ENCODE results near the gene PCP4L1. TPM values are rescaled to one million over a fixed set of nuclear protein-coding genes. Genes with fewer than 3 reads are reported as not detected.
A peak's percentile ranks its signal among the peaks of the same experiment; 100 is the strongest.
"Not testable (repeated sequence)": the region's sequence is repeated elsewhere in the genome, so short reads cannot be mapped to it uniquely, and the experiment has no call there.

PCP4L1 gene
- total RNA-seq = under 1 TPM; 0.34 to 0.62 TPM
- long read RNA-seq = 0 reads

GRCh38 chr1:161258439-161259344, at the start of gene PCP4L1:
PCP4L1 (plus strand) TSS chr1:161258745; CDS start chr1:161258975, 230 bp downstream.
- peak; percentile 86 to 94 for ATAC-seq

GRCh38 chr1:161209790-161210409, 48.6 kb upstream of the PCP4L1 start:
- intact Hi-C loops (cut with DNase I) = loop anchor here in 1 of 2 donors (2.0 kb wide), 1 partner anchor 15 kb away; no protein-coding TSS in a partner anchor
- DNase-seq = peak; percentile 85
- peak; percentile 63 to 75 for ATAC-seq

More at GRCh38 chr1:161258439-161259344, at the start of gene PCP4L1:
- intact Hi-C loops (cut with DNase I) = no loop called here
- DNase-seq = peak; percentile 40

DNA sequence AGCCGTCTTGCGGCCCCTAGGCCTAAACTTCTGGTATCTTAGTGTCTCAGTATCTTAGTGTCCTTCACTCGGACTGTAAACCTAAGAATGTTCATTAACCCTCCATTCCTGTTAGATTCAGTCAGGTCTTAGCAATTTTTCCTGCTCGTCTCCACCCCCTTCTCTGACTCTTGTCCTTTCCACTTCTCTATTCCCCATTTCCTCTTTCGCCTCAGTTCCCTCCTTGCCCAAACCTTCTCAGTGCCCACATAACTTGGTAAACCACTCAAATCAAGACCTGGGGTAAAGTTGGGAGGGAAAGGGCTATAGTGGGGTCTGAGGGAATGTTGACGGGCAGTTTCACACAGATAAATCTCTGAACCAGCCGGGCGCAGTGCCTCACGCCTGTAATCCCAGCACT, 44.2 kb upstream of the PCP4L1 start:
- peak in 1 of 2 donors; percentile 3 for ATAC-seq
- DNase-seq = no peak
- intact Hi-C loops (cut with DNase I) = no loop called here

GRCh38 chr1:161215076-161215475, 43.5 kb upstream of the PCP4L1 start, which contains the start of gene FCER1G:
FCER1G (plus strand) TSS chr1:161215295; CDS start chr1:161215322, 27 bp downstream.
- DNase-seq (peak; percentile 68), ATAC-seq (peak; percentile 43 to 68)
- intact Hi-C loops (cut with DNase I) = no loop called here

DNA sequence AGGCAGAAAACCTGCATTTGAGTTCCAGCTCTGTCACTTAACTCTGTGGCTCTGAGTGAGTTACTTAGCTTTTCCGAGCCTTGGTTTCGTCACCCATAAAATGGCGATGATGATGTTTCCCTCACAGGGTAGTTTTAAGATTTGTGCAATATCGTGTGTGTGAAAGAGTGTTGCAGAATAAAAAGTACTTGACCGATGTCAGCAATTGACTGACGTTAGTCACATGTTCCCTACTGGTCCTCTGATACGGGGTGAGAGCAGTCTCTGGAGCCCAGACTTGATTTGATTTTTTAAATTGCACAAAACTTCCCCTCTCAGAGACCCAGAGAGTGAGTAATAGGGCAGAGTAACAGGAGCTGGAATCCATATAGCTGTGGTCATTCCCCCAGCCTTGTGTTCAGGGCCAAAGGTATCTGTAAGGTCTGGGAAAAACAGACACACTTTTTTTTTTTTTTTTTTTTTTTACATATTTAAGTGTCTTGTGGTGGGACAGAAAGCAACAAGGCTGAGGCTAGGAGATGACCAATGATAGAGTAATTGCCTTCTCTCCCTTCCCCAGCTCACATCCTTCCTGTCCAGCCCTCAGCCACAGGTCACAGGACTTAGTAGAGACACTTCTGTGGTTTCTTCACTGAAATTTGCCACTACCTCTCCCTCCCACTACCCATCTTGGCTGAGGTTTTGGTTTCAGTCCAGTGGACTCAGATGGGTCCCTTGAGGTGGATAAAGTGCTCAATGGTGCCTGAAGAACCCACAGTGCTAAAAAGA, 41.4 kb upstream of the PCP4L1 start:
- intact Hi-C loops (cut with DNase I) = no loop called here
- ATAC-seq (peak; percentile 58 to 78), DNase-seq (peak; percentile 36)

DNA sequence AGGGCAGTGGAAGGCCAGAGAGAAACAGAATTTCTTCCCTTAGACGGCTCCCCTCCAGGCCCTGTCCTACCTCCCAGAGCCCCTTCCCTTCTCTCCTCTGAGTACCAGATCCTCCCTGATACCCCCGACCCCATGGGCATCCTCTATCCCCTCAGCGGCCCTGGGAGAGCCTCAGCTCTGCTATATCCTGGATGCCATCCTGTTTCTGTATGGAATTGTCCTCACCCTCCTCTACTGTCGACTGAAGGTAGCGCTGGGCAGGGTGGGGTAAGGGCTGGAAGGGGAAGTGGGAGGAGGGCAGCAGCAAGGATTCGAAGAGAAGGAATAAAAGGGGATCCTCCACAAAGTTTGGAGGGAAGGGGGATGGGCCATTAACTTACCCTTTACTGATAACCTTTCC, 40.7 kb upstream of the PCP4L1 start:
- DNase-seq (no peak), ATAC-seq (peak in 1 of 2 donors; percentile 8)
- intact Hi-C loops (cut with DNase I) = no loop called here

GRCh38 chr1:161218301-161219077, 40.1 kb upstream of the PCP4L1 start:
- ATAC-seq = no peak
- no peak for DNase-seq
- intact Hi-C loops (cut with DNase I) = no loop called here

GRCh38 chr1:161219078-161219892, 39.3 kb upstream of the PCP4L1 start:
- ATAC-seq (no peak), DNase-seq (no peak)
- intact Hi-C loops (cut with DNase I) = no loop called here

DNA sequence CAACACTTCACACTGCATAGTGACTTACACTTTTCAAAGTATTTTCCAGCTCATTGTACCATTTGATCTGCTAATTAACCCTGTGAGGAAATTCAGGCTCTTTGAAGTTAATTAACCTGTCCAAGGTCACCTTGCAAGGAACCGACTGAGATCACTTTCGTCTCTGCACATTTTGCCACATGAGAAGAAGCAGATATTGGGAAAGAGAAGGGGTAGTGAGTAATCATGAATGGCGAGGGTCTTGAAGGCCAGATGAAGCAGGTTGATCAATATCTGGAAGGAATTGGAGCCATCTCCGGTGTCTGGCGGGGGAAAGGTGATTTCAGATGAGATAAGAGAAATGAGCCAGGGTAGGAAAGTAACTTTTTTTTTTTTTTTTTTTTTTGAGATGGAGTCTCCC, 38.5 kb upstream of the PCP4L1 start:
- no peak for DNase-seq
- no peak for ATAC-seq
- intact Hi-C loops (cut with DNase I) = loop anchor here (5.0 to 10.0 kb wide), 2 partner anchors 92 to 165 kb away; partner anchors contain the start of gene SDHC (in 1 of the 2)

- DNase-seq = peak; percentile 11
- ATAC-seq = no peak
- intact Hi-C loops (cut with DNase I) = loop anchor here (5.0 to 10.0 kb wide), 2 partner anchors 90 to 162 kb away; partner anchors contain the start of gene SDHC (in 1 of the 2)
Measured at GRCh38 chr1:161222175-161223019, 36.1 kb upstream of the PCP4L1 start.

DNA sequence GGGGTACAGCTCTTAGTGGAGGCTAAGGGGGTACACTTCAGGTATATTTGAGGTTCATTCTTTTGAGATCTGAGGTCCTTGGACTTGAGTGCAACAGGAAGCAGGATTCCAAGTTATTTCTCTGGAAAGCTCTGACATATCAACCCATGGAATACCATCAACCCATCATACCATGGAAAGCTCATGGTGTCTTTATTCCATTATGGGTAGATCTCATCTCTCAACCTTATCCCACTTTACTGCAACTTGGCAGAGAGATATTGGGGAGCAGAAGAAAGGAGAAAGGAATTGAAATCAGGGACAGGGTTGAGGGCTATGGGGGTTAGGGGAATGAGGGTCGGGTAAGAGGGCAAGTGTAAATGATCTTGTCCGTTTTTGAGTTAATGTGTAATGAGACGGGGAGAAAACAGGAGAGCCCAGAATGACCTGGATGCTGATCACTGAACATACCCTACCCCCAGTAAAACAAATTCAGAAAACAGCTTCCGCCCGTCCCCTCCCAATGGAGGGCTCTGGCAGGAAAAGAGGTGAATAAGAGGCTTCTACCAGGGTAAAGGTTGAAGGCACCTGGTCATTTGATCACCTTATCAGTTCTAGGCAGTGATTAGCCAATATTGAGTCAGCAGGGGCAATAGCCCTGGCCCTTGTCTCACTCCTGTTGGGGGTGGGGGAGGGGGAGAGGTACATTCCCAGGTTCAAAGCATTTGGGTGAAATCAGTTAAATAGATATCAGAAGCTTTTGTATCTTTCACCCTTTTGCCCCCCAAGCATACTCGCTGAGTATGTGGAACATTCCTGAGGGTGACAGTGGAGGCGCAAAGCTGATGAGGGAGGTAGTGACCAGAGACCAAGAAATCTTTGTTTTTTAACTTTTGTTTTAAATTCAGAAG, 34.5 kb upstream of the PCP4L1 start:
- ATAC-seq = no peak
- no peak for DNase-seq
- intact Hi-C loops (cut with DNase I) = loop anchor here (2.0 to 10.0 kb wide), 3 partner anchors 15 to 161 kb away; partner anchors contain the start of gene SDHC (in 1 of the 2)

DNA sequence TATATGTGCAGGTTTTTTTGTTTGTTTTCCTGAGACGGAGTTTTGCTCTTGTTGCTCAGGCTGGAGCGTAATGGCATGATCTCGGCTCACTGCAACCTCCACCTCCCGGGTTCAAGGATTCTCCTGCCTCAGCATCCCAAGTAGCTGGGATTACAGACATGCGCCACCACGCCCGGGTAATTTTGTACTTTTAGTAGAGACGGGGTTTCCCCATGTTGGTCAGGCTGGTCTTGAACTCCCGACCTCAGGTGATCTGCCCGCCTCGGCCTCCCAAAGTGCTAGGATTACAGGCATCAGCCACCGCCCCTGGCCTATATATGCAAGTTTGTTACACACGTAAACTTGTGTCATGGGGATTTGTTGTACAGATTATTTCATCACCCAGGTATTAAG, 33.9 kb upstream of the PCP4L1 start:
- DNase-seq = not testable (repeated sequence)

GRCh38 chr1:161225178-161225533, 33.4 kb upstream of the PCP4L1 start:
- ATAC-seq (no peak), DNase-seq (no peak)
- intact Hi-C loops (cut with DNase I) = loop anchor here (2.0 to 10.0 kb wide), 2 partner anchors 16 to 160 kb away; no protein-coding TSS in a partner anchor

More for the DNA sequence above, 33.9 kb upstream of the PCP4L1 start:
- intact Hi-C loops (cut with DNase I) = loop anchor here (2.0 to 10.0 kb wide), 3 partner anchors 16 to 160 kb away; partner anchors contain the start of gene SDHC (in 1 of the 2)
- not testable (repeated sequence) for ATAC-seq

- intact Hi-C loops (cut with DNase I) = loop anchor here (2.0 to 10.0 kb wide), 3 partner anchors 17 to 159 kb away; no protein-coding TSS in a partner anchor
- ATAC-seq = peak; percentile 97
- DNase-seq = peak; percentile 94
Measured at GRCh38 chr1:161225534-161226319, 32.8 kb upstream of the PCP4L1 start, which contains the start of gene TOMM40L. TOMM40L (plus strand) TSS chr1:161226060; CDS start chr1:161226490, 430 bp downstream.
